Vagina (tissue), 2 donors: ENCODE data around the gene STXBP6.
"Not testable (repeated sequence)": the region's sequence is repeated elsewhere in the genome, so short reads cannot be mapped to it uniquely, and the experiment has no call there.

Experiments used
- POLR2A ChIP-seq, 2 donors: fragments of 450-650 bp; IDR thresholded peaks; one replicate each; pipeline ENCODE4 v1.6.1; 2017; ENCODE audit warnings: antibody characterized with exemption in 2 of 2, mild to moderate bottlenecking in 2 of 2, moderate library complexity in 2 of 2
- TF ChIP-seq, protein P1 (sequence below), 3 experiments: fragments of 450-650 bp in 2 of 3; fragments of 200-600 bp in 1 of 3; sonication (generic) in 1 of 3; IDR thresholded peaks; one replicate each; pipeline ENCODE4 v1.5.1; 2017 to 2019; ENCODE audit warnings: antibody characterized with exemption in 3 of 3, mild to moderate bottlenecking in 2 of 3, moderate library complexity in 2 of 3

DNA sequence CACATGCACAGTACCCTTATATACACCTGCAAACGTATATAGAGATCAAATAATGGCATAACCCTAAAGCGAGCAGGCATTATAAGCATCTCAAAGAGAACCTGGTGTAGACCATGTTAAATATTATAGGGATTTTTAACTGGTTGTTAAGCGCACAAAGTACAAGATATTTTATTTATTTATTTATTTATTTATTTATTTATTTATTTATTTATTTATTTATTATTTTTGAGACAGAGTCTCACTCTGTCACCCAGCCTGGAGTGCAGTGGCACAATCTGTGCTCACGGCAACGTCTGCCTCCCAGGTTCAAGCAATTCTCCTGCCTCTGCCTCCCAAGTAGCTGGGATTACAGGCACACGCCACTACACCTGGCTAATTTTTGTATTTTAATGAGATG is 87.8 kb downstream of the STXBP6 start:
- TF ChIP-seq, protein P1, sequence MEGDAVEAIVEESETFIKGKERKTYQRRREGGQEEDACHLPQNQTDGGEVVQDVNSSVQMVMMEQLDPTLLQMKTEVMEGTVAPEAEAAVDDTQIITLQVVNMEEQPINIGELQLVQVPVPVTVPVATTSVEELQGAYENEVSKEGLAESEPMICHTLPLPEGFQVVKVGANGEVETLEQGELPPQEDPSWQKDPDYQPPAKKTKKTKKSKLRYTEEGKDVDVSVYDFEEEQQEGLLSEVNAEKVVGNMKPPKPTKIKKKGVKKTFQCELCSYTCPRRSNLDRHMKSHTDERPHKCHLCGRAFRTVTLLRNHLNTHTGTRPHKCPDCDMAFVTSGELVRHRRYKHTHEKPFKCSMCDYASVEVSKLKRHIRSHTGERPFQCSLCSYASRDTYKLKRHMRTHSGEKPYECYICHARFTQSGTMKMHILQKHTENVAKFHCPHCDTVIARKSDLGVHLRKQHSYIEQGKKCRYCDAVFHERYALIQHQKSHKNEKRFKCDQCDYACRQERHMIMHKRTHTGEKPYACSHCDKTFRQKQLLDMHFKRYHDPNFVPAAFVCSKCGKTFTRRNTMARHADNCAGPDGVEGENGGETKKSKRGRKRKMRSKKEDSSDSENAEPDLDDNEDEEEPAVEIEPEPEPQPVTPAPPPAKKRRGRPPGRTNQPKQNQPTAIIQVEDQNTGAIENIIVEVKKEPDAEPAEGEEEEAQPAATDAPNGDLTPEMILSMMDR (IDR thresholded peaks at IDR 0.05) = not testable (repeated sequence)
- not testable (repeated sequence) for TF ChIP-seq POLR2A (IDR thresholded peaks at IDR 0.05)
